Brain microvascular endothelial cell (primary cell): ENCODE data around the gene BARHL1.

Experiments
- DNase-seq: peaks from one replicate; pipeline ENCODE4 v3.0.0-alpha.2; 2020
- H3K27ac ChIP-seq: fragments of 250-450 bp; sonication (Bioruptor Pico); 2 replicates; pipeline ENCODE4 v1.5.1; 2020; ENCODE audit warnings: mild to moderate bottlenecking, moderate library complexity
- H3K27me3 ChIP-seq: fragments of 250-450 bp; sonication (Bioruptor Pico); replicated peaks from 2 replicates; pipeline ENCODE4 v1.5.1; 2020; ENCODE audit warnings: mild to moderate bottlenecking
- H3K36me3 ChIP-seq: fragments of 250-450 bp; sonication (Bioruptor Pico); replicated peaks from 2 replicates; pipeline ENCODE4 v1.5.1; 2020; ENCODE audit warnings: mild to moderate bottlenecking
- H3K4me3 ChIP-seq: 2 replicates; pipeline ENCODE4 v1.5.1; 2011; ENCODE audit warnings: low read depth, mild to moderate bottlenecking, control low read depth, low read length, moderate library complexity
- in situ Hi-C: cut with HindIII; loops from 2 replicates; pipeline ENCODE4 v1.10.0; 2017; ENCODE audit warnings: low sequenced_read_pairs, low pct_ligation_motif_present
- TF ChIP-seq, protein P1 (sequence below): IDR thresholded peaks from 2 replicates; pipeline ENCODE4 v1.5.1; 2011; ENCODE audit warnings: low read depth, mild to moderate bottlenecking, moderate library complexity, low read length, control low read depth, inconsistent platforms; ENCODE audit errors: missing control alignments

BARHL1 gene

GRCh38 chr9:132551556-132551955 lies 30.9 kb upstream of the BARHL1 start:
- TF ChIP-seq, protein P1, sequence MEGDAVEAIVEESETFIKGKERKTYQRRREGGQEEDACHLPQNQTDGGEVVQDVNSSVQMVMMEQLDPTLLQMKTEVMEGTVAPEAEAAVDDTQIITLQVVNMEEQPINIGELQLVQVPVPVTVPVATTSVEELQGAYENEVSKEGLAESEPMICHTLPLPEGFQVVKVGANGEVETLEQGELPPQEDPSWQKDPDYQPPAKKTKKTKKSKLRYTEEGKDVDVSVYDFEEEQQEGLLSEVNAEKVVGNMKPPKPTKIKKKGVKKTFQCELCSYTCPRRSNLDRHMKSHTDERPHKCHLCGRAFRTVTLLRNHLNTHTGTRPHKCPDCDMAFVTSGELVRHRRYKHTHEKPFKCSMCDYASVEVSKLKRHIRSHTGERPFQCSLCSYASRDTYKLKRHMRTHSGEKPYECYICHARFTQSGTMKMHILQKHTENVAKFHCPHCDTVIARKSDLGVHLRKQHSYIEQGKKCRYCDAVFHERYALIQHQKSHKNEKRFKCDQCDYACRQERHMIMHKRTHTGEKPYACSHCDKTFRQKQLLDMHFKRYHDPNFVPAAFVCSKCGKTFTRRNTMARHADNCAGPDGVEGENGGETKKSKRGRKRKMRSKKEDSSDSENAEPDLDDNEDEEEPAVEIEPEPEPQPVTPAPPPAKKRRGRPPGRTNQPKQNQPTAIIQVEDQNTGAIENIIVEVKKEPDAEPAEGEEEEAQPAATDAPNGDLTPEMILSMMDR, result no peak
- in situ Hi-C loops, result no loop called here
- no peaks in the 10 kb centered on the region for H3K27me3 ChIP-seq

GRCh38 chr9:132552041-132552440 lies 30.4 kb upstream of the BARHL1 start:
- TF ChIP-seq, protein P1, result no peak
- in situ Hi-C loops, result no loop called here
- no peak for DNase-seq

More at GRCh38 chr9:132551556-132551955, 30.9 kb upstream of the BARHL1 start:
- DNase-seq, result no peak
- Histone ChIP-seq H3K36me3 (no peaks in the 10 kb centered on the region), H3K27ac (no peak overlapping the region), H3K4me3 (no peak overlapping the region)

DNA sequence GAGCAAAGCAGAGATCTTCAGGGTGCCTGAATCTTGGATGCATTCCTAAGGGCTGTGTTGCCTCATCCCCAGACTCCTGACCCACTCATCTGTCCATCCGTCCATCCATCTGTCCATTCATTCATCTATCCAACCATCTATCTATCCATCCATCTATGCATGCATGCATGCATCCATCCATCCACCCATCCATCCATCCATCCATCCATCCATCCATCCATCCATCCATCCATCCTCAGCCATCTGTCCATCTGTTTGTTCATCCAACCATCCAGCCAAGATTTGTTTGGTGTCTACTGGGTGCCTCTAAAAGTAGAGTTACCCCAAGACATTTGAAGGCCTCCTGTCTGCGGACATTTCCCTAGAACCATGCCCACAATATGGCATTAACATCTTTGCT lies 27.7 kb upstream of the BARHL1 start:
- in situ Hi-C loops, result no loop called here
- Histone ChIP-seq H3K27ac (no peak overlapping the region), H3K36me3 (no peaks in the 10 kb centered on the region), H3K4me3 (no peak overlapping the region), H3K27me3 (no peaks in the 10 kb centered on the region)
- TF ChIP-seq, protein P1, result no peak
- no peak for DNase-seq

More at GRCh38 chr9:132552041-132552440, 30.4 kb upstream of the BARHL1 start:
- Histone ChIP-seq H3K4me3 (no peak overlapping the region), H3K36me3 (no peaks in the 10 kb centered on the region), H3K27me3 (no peaks in the 10 kb centered on the region), H3K27ac (no peak overlapping the region)

- TF ChIP-seq, protein P1, result no peak
- Histone ChIP-seq H3K27ac (no peak overlapping the region), H3K4me3 (no peak overlapping the region), H3K36me3 (no peaks in the 10 kb centered on the region), H3K27me3 (peaks cover 2% of the 10 kb centered on the region)
- in situ Hi-C loops, result no loop called here
- DNase-seq, result no peak
These were observed 26.9 kb upstream of the BARHL1 start for GRCh38 chr9:132555528-132555927.

- in situ Hi-C loops, result no loop called here
- TF ChIP-seq, protein P1, result no peak
- DNase-seq, result no peak
- Histone ChIP-seq H3K36me3 (no peaks in the 10 kb centered on the region), H3K27me3 (peaks cover 2% of the 10 kb centered on the region), H3K4me3 (no peak overlapping the region), H3K27ac (no peak overlapping the region)
These were observed 26.2 kb upstream of the BARHL1 start for GRCh38 chr9:132556235-132556634.

DNA sequence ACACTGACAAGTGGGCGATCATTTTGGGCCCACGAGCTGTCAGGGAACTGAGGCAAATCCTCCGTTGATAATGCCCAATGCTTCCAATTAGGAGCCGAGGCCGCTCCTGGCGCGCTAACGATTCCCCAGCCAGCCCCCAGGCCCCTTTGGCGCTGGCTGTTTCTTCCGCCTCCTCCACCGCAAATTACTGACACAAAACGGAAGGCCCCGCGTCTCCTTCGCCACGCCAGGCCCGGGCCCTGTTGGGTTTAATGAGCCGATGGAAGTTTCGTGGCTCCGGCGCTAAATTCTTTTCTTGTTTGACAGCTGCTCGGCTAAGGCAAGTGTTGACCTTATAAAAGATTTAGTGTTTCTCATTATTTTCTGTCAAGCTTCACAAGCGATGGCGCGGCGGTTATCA lies 25.7 kb upstream of the BARHL1 start:
- H3K36me3 ChIP-seq, result no peaks in the 10 kb centered on the region
- no peak overlapping the region for H3K27ac ChIP-seq
- in situ Hi-C loops, result no loop called here
- DNase-seq, result no peak
- TF ChIP-seq, protein P1, result no peak
- H3K4me3 ChIP-seq, result no peak overlapping the region
- peaks cover 2% of the 10 kb centered on the region for H3K27me3 ChIP-seq
